ENCODE measurements around the gene APOBEC4.

APOBEC4 gene

DNA sequence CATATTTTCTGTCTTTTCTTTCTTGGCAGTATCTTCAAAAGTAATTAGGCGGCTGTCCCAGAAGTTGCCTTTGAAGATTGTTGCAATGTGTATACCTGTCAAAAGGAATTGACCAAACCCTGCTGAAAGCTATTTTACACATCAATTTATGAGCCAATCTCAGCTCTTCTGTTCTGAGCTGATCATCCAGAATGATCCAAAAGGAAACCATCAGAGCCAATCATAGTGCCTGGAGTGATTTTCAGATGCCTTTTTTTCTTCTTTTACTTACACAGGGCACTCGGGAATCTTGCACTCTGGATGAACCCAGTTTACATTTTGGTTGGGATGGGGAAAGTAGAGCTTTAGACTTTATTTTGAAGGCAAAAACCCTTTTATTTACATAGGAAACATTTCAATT is 21.8 kb upstream of the APOBEC4 start:
- DNase-seq, result no peak

DNA sequence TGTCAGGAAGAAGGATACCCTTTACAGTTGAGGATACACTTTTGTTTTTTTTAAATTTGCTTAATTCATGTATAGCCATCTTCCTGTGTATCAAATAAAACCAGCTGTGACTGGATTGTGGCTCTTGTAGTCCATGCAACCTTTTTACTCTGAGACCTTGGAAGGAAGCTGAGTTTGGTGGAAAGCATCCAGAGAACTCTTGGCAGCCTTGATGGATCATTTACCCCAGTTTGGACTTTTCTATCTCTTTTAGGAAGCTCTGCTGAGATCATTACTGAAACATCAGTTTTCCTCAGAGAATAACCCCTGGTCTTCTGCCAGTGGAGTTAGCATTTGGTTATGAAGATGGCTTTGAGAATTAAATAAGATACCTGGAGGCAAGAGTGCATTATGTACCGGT is 21.2 kb upstream of the APOBEC4 start:
- no peak for DNase-seq

DNA sequence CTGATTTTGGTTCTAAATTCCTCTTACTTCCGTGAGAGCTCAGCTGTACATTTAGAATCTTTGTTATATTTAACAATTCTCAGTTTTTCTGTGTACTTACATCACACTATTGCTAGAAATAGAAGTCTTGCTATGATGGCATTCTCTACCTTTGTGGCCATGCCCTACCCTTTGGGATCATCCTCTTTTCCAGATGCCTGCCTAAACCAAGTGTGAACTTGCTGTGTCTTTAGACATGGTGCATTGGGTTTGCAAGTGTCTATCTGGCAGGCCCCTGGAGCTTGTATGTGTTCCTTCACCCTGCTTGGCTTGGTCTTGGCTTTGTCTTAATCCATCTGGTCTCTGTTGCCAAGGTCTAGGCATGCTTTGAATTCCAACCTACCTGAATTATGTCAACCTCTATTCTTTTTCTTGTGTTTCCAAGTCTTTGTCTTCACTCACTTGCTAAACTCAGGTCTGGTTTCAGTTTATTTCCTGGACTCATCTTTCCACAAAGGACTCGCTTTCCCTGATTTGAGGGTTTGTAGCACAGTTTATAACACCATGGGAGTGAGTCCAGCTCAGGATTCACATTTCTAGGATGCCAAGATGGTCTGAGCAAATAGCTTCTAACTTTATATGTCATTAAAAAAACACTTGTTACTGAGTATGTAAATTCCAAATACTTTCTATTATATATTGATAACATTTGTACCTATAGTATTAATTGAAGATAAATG is 20.6 kb upstream of the APOBEC4 start:
- no peak for DNase-seq

- no peak for DNase-seq
Measured at GRCh38 chr1:183670169-183670568, 17.1 kb upstream of the APOBEC4 start.

DNA sequence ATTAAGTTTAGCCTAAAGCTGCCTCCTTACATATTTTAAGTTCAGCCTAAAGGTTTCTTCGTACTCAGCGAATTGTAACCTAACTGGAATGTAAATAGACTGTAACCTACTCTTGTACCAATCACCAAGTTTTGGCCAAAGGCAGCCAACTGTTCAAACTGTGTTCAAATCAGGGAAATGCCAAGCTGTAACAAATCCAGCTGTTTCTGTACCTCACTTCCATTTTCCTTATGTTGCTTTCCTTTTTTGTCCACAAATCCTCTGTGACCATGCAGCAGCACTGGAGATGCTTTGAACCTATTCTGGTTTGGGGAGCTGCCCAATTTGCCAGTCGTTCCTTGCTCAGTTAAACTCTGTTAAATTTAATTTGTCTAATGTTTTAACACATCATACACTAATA is 3.2 kb upstream of the APOBEC4 start:
- DNase-seq, result no peak

DNA sequence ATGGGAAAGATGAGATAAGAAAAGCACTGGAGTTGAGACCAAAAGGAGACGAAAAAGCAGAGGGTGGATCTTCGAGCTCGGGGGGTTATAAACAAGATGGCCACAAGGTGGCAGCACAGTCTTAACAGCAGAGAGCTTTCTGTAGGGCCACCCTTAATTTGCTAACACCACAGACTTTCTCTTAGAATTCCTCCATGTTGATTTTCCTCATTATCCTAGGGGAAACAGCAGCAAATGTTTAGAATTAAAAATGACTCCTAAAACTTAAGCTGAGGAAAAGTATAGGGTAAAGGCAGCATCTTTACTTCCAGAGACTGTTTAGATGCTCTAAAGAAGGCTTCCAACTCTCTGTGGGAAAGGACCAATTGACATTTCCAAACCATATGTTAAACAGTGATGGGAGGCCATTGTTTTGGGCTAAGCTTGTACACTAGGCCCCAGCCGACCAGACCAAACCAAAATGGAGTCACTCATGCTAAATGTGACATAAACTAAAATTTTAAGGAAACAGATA is 2.5 kb upstream of the APOBEC4 start:
- DNase-seq, result peak; percentile 74

GRCh38 chr1:183654706-183655105 is 1.6 kb upstream of the APOBEC4 start:
- DNase-seq, result no peak

- DNase-seq, result no peak
Measured at GRCh38 chr1:183653876-183654451, 848 bp upstream of the APOBEC4 start.

- no peak for DNase-seq
Measured at GRCh38 chr1:183653462-183653794, 312 bp upstream of the APOBEC4 start.

GRCh38 chr1:183652107-183652506 is 1.0 kb downstream of the APOBEC4 start:
- DNase-seq, result peak; percentile 23

- no peak for DNase-seq
Measured at GRCh38 chr1:183651612-183652011, 1.5 kb downstream of the APOBEC4 start.

GRCh38 chr1:183648042-183648441 is 5.1 kb downstream of the APOBEC4 start:
- no peak for DNase-seq

- DNase-seq, result no peak
Measured at GRCh38 chr1:183646776-183647175, 6.3 kb downstream of the APOBEC4 start.

DNA sequence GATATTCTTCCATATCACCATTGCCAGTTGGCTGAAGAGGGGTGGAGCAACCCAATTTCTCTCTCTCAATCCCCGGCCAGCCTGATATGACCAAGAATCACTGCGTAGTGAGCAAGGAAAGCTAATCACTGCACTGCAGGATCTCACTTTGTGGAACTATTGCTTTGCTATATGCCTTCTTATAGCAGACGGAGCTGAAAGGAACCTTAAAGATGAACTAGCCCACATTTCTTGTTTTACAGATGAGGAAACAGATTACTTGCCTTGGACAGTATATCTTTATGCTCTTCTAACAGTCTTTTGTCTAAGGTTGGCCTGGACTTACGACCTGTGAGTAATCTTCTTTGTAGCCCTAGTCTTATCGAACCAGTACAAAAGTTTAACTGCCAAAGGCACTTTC is 7.6 kb downstream of the APOBEC4 start:
- no peak for DNase-seq

- DNase-seq, result no peak
Measured at GRCh38 chr1:183642166-183642565, 10.9 kb downstream of the APOBEC4 start.

GRCh38 chr1:183640193-183640592 is 12.9 kb downstream of the APOBEC4 start:
- DNase-seq, result no peak

GRCh38 chr1:183638649-183639387 is 14.3 kb downstream of the APOBEC4 start:
- no peak for DNase-seq

DNA sequence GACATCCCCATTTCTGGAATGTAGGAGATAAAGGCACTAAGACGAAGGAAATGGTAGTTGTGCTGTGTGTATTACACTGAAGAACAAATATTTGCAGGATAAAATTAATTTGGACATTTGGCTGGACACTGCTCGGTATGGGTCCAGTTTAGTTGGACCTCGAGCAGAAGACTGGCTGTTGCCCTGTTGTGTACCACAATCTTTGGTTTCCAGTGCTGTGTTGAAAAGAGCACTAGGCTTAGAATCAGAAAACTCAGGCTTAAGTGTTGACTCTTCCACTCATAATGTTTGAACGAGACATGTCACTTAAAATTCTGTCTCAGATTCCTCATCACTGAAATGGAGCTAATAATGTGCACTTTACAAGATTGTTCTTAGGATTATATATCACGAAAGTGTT is 16.3 kb downstream of the APOBEC4 start:
- DNase-seq, result no peak

- DNase-seq, result no peak
Measured at GRCh38 chr1:183636334-183636682, 16.8 kb downstream of the APOBEC4 start.

- peak; percentile 97 for DNase-seq
Measured at GRCh38 chr1:183635606-183636333, 17.3 kb downstream of the APOBEC4 start, which contains the start of gene ARPC5. ARPC5 (minus strand) TSS chr1:183635783; CDS start chr1:183635659, 124 bp downstream.

GRCh38 chr1:183635099-183635605 is 18.0 kb downstream of the APOBEC4 start:
- no peak for DNase-seq

DNA sequence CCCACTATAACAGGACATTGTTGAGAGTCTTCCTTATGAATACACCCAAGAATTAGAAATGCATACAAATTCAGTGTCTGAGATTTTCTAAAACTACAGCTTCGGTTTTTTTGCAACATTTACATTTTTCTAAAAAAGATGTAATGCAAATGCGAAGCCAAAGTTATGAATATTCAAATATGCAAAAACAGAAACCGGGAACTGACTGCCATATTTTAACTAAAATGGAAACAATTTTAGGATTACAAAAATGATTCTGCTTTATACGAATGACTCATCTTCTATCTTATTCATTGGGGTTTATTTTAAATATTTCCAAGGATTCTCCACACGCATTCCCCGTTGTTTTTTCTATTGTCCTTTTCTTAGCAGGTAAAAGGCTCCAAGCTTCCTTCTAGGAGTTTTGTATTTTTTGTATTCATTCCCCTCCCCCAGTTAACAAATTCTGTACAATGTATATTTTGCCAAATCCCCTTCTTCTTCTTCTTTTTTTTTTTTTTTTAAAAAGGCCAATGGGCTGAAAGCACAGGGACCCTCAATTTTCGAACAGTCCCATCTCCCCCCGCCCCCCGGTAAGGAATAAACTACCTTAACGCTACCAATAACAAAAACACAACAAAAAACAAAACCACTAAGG is 18.6 kb downstream of the APOBEC4 start:
- DNase-seq, result no peak

All from CD4-positive, alpha-beta T cell treated with Interleukin-12 subunit alpha and Interleukin-12 subunit beta, for 1 hour (primary cell).